HG03066 (cell line): ENCODE measurements around the gene FAAP20.

Experiments
- ATAC-seq: cut with Tn5 transposase; IDR thresholded peaks from one replicate; pipeline ENCODE4 v1.9.1; 2021; ENCODE audit warnings: low read depth; ENCODE audit not compliant: unreplicated experiment

FAAP20 gene

DNA sequence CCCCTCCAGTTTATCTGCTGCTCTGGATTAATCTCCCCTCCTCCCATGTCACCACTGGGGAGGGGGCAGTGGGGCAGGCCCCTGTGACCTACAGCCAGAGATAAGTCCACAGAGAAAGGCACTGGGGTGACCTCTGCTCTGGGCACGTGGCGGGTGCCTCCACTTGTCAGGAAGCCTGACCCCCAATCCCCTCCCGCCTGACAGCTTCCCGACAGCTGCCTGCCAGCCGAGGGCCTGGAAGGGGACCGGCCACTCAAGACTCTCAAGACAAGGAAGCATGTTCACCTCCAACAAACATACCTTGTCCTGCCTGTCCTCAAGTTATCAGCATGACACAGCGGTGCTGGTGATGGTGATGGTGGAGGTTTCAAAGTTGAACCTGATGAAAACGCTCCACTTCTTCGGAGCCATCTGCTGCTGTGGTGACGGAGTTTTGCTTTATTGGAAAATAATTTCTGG is 3.2 kb upstream of the FAAP20 start:
- ATAC-seq: no peak

DNA sequence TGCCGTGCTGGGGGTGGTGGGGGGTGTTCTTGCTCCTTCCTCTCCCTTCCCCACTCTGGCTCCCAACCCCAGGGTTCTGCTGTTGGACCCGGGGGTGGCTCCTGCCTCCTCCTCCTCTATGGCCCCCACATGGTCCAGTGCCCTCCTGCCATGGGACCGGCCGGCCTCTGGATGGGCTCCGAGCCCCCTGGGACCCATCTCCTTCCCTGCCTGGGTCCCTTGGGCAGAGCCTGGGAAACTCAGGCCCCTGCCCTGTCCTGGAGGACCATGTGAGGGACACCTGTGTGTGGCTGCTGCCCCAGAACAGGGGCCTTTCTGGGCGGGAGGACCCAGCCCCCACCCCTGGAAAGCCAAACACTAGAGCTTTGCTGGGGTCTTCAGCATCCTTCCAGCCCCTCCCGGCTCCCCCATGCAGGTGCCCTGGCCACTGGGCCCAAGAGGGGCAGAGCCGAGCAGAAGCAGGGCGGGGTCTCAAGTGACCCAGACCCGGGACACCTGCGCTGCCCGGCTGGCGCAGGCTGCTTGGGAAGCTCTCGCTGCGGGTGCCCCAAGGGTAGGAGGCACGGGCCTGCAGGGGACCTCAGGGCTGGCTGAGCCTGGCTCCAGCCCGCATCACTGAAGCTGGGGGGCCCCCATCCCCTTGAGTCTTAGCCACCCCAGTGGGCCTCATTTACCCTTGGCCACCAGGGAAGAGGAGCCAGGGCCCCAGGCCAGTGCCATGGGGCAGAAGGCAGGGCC is 2.5 kb upstream of the FAAP20 start:
- ATAC-seq: no peak

DNA sequence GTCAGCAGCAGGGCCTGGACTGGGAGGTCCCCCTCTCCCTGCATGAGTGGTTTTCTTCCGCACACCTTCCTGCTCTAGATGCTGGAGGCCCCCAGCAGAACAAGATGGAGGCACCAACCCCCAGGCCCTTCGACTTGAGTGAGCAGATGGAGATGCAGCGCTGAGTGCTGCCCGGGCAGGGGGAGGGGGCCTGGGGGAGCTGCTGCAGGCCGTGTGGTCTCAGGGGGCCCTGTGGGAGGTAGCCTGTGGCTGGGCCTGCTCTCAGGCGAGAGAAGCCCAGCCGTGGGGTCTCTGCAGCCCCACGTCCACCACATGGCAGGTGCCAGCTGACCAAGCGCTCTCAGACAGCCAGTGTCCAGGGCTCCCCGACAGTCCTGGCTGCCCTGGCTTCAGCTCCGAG is 1.2 kb upstream of the FAAP20 start:
- no peak for ATAC-seq

DNA sequence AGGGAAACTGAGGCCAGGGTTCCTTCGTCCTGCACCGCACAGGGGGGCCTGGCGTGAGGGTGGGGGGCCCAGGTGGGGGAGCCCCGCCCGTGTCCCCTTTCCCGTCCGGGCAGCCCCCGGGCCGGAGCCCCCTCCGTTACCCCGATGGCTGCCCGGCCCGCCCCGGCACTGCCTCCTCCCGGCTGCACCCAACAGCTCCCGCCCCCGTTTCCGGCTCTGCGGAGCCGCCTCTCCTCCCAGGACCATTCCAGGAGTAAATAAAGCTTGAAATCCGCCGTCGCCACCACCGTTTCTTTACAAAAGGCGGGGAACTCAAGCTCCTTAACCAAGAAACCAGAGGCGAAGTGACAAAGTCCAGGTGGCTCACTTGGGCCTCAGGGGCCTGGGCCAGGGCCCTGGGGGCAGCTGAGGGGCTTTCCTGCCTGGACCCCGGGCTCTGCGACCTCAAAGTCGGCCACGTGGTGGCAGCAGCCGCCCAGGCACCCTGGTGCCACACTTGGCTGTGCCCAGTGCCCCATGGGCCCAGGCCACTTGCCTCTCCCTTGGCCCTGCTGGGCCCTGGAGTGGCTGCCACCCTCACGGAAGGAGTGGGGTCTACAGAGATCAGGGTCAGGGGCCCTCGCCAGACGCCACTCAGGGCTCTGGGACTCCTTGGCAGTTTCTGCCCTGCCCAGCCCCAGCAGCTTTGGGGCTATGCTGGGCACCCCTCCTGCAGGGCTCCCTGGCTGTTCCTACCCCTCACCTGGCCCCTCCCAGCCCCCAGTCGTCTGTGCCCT is 514 bp upstream of the FAAP20 start:
- ATAC-seq: peak; percentile 62

DNA sequence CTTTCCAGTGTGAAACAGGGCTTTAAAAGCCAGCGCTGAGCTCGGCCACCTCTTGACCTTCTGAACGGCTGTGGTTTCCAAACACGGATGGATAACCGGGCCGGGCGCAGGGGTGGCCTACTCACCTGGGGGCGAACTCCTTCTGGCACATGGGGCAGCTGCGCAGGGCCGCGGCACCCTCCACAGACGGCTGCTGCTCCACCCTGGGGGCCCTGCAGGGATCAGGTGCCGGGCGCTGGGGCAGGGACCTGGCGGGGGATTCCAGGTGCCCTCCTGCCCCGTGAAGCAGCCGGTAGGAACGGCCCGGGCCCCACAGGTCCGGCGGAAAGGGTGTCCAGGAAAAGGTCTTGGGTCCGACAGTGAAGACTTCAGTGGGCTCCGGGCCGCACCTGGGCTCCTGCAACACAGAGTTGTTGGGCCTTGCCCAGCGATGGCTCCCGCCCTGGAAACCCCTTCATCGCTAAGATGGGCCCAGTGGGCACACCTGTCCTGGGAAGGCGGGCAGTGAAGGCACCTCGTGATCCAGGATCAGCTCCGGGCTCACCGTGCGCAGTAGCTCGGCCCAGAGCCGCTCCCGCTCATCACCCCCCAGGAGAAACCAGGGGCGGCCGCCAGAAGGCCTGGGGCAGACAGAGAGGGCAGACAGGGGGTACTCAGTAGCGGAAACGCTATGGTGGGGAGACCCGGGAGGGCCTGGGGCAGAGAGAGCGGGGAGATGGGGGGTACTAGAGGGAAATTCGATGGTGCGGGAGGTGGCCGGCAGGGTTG is 874 bp downstream of the FAAP20 start:
- ATAC-seq: no peak

DNA sequence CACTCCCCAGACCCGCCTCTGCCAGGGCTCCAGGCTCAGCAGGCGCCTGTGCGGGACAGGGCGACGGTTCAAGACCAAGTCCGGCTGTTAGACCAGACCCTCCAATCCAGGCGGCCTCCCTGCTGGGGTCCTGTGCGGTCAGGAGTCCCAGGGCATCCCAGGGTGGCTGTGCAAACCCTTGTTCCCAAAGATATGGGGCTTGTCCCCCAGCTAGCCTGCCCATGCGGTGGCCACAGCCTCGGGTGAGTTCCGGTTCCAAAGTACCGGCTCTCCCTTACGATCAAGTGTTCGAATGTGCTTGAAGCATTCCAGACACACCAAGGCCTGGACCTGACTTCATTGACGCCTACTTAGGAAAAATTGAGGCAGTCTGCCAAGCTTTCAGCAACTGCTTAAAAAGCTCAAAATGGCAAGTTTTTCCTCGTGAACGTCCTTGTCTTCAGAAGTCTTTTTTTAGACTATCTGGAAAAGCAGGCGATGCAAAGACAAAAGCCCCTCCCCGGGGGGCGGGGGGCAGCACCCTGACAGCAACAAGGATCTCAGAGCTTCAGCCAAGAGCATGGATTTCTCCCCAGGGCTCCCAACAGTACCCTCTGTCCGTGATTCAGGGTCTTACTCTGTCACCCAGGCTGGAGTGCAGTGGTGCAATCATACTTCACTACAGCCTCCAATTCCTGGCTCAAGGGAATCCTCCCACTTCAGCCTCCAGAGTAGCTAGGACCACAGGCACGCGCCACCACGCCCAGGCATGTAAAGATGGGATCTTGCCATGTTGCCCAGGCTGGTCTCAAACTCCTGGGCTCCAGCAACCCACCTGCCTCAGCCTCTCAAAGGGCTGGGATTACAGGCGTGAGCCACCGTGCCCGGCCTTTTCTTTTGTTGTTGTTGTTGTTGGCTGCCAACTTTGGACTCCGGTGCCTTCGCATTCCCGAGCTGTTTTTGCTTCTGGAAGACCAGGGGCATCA is 2.3 kb downstream of the FAAP20 start:
- ATAC-seq: no peak

DNA sequence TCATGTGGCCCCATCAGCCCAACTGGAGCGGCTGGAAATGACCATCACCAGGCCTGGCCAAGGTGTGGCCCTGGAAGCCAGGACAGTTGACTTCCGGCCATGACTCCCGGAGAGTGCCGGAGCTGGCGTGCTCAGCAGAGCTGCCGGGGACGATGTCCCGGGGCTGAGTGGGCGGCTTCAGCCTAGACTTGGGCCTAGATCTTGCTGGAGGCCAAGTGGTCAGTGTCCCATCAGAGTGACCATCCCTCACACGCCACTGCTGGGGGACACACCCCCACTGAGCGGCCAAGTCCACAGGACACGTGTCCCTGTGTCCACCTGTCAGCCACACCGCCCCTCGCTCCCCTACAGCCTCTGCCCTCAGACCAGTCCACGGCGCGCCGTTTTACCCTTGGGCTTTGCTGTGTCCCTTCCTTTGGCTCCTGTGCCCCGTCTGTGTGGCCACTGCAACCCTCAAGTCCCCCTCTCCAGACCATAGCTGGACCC is 4.0 kb downstream of the FAAP20 start:
- no peak for ATAC-seq

DNA sequence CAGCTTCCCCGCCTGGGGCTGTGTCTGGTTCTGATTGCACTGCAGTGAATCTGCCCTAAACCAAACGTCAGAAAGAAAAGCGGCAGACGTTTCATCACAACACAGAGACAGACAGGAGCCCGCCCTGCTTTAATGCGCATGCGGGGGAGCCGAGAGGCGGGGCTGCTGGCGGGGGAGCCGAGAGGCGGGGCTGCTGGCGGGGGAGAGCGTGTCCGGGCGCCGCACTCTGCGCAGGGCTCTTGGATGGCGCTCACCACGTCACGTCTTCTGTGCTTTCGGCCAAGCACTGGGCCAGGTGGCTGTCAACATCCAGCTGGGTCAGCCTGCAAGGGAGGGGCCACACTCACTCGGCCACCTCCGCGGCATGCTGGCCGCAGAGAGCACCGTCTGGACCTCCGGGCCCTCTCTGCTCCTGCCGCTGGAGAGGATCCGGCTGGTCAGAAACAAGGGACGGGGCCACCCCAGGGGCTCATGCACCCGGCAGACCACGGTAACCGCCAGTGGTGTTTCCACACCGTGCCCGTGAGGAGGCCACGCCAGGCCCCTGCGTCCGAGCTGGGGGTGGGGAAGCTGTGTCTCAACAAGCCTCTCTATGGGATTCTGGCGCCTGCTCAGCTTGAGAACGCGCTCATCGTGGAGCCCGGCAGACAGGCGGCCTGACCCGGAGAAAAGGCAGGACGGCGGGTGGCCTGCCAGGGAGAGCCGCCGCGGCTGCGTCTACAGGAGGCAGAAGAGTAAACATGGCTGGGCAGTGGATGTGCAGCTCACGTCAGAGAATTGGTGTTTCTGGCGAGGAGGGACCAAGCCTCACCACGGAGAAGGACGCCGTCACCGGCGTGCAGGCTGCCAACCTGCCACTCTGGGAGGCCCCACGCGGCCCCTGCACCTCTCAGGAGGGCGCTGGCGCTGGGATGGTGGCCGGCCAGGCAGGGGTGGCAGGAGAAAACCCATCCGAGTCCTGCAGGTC is 4.8 kb downstream of the FAAP20 start:
- ATAC-seq: peak; percentile 85

DNA sequence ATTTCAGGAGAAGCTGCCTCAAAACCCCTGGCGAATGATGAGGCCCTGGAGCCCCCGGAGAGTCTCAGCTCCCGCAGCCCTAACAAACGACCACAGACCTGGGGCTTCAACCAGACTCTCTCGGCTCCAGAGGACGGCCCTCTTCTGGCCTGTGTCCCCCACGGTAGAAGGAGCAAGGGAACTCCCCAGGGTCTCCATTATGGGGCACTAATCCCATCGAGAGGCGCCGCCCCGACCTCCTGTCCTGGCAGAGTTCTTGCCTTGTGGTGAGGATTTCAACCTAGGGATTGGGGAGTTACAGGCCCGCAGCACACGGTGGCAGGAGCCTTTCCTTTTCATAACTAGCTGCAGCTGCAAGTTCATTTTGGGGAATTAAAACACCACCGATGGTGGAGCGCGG is 6.2 kb downstream of the FAAP20 start:
- no peak for ATAC-seq

DNA sequence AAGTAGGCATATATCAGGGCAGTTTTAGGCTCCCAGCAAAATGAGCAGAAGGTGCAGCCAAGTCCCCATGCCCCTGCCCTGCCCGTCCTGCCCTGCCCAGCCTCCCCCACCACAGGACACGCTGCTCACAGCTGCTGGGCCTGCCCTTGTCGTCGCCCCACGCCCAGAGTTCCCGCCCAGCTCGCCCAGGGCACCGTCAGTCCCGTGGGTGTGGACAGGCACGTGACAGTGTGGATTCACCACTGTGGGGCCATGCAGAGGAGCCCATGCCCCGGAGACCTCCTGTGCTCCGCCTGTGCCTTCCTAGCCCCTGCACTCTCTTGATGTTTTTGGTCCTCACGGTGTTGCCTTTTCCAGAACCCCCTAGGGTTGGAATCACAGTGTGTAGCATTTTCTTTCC is 7.0 kb downstream of the FAAP20 start:
- ATAC-seq: no peak

DNA sequence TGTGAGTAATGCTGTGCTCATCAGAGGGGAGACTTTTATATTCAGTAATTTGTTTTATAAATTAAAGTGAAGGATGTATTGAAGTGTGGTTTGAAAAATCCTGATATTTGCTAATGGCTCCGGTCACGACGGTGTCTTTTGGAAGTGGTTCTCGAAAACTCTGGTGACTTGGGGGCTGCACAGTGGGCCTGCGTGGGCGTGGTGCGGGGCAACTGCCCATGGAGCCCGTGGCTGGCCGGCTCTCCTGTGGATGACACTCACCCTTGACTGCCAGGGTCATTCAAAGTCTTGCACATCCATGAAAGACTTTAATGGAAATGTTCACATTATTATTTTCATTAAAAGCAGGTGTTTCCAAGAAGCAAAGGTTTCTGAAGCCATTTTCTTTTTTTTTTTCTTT is 7.7 kb downstream of the FAAP20 start:
- ATAC-seq: no peak

DNA sequence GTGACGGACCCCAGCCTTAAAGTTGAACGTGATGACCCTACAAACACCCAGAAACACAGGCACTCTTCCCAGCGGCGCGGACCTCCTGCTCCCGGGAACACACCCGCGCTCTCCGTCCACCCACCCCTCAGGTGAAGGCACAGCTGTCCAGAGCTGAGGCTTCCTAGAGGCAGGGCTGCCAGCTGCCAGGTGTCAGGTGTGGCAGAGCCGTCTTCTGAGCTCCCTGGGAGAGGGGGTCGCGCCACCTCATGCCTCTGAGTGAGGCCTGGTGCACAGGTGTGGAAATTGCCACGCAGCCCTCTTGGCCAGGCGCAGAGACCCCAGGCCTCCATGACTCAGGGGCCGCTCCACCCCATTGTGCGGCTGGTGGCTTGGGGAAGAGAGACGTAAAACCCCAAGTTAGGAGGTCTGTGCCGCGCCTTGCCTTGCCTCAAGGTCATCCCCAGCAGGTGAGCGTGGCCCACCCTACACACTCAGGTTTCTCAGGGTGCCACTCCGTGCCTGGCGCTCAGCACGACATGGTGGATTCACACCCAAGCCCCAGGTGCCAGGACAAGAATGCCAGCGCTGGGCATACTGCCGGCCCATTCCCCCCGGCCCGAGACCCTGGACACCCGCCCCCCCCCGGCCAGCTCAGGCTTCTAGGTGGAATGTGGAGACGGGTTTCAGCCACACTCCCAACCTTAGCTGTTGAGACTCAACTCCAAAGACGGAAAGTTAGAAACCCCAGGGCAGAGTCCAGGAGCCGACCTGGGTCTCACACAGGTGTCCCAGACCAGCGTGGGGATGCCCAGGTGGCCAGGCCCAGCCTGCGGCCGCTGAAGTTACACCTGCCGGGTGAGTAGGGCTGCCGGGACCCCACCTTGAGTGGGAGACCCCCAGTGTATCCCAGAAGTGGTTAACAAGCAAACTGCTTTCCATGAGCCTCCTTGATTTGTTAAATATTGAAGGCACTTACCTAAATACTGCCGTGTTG is 8.4 kb downstream of the FAAP20 start:
- no peak for ATAC-seq

DNA sequence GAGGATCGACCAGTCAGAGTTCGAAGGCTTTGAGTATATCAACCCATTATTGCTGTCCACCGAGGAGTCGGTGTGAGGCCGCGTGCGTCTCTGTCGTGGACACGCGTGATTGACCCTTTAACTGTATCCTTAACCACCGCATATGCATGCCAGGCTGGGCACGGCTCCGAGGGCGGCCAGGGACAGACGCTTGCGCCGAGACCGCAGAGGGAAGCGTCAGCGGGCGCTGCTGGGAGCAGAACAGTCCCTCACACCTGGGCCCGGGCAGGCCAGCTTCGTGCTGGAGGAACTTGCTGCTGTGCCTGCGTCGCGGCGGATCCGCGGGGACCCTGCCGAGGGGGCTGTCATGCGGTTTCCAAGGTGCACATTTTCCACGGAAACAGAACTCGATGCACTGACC is 9.6 kb downstream of the FAAP20 start:
- ATAC-seq: no peak

DNA sequence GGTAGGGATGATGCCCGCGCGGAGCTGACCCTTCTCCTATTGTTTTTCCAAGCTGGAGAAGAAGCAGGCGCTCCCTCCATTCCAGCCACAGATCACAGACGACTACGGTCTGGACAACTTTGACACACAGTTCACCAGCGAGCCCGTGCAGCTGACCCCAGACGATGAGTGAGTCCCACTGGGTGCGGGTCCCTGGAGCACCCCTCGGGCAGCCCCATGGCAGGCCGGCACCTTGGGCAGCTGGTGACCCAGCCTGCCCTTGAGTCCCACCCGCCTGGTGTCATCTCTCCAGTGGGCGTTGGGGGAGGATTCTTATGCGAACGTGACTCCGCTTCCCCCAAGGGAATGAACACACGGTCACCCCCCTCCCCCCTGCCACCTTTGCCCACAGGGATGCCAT is 10.0 kb downstream of the FAAP20 start:
- no peak for ATAC-seq

DNA sequence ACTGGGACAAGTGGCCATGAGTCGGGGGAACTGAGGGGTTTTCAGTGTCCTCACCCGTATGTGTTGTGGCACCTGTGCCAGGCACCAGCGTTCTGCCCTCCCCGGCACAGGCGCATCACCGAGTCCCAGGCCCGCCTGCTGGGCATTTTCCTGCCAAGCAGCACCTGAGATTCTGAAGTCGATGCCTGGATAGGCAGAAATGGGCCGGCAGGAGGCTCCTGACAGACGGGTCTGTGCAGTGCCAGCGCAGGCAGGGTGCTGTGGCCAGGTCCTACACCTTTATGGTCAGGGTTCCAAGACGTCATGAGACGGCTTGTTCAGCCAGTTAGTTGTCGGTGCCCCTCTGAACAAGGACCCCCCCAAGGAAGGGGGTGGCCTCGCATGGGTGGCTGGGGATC is 10.6 kb downstream of the FAAP20 start:
- ATAC-seq: no peak

DNA sequence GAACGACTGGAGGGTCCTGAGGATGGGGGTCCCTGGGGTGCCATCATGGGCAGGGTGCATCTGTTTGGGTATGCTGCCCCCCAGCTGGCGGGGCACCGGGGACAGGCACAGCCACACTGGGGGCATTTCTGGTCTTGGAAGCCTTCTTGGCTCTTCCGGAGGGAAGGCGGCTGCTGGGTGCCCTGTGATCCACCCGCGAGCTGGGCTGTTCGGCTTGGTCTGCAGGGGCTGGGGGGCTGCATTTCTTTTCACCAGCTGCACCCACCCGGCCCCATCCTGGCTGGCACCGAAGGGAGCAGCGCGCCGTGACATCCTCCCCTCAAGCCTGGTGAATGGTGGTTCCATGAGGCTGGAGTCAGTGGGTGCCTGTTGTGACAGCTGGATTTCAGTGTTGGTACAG is 12.2 kb downstream of the FAAP20 start:
- ATAC-seq: no peak

DNA sequence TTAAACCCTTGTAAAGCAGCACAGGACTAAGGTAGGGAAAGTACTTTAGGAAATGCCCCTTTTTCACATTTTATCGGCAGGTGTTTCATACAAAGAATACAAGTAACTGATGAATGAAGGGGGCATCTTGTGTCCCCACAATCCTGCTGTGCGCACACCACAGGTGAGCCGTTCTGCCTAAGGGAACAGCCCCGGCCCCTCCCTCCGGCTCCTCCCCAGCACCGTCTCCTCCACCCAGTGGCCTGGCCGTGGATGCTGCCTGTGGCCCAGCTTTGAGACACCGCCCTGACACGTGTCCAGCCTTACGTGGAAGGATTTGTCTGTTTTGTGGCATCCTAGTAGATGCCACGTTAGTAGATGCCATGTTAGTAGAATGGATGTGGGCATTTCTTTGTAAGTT is 12.8 kb downstream of the FAAP20 start:
- no peak for ATAC-seq

DNA sequence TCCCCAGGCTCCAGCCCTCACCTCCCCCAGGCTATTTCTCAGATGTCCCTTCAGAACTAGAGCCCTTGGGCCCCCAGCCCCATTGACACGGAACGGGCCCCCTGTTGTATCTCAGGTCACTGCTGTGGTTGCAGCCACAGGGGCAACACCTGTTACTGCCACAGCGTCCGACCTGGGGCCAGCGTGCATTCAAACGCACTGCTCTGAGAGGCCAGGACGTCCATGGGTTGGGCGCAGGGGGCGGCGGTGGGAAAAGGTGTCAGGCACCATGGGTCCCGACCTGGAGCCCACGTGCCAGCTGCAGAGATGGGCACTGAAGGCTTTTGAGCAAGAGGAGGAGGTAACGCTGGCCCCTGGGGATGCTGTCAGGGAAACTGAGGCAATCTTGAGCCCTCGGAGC is 13.3 kb downstream of the FAAP20 start:
- ATAC-seq: no peak
